Choroid plexus epithelial cell (primary cell): ENCODE data around the gene MS4A18.
"Not testable (repeated sequence)": the region's sequence is repeated elsewhere in the genome, so short reads cannot be mapped to it uniquely, and the experiment has no call there.

Source experiments
- DNase-seq: peaks from one replicate; pipeline ENCODE4 v3.0.0-alpha.2; 2010; ENCODE audit warnings: low read depth
- H3K4me3 ChIP-seq: 2 replicates; pipeline ENCODE4 v1.5.1; 2011; ENCODE audit warnings: low read depth, mild to moderate bottlenecking, control low read depth, low read length, moderate library complexity
- TF ChIP-seq, protein P1 (sequence below): conservative IDR thresholded peaks from 2 replicates; pipeline ENCODE4 v1.5.1; 2011; ENCODE audit warnings: low read depth, mild to moderate bottlenecking, control low read depth, inconsistent platforms, low read length, moderate library complexity

MS4A18 gene

DNA sequence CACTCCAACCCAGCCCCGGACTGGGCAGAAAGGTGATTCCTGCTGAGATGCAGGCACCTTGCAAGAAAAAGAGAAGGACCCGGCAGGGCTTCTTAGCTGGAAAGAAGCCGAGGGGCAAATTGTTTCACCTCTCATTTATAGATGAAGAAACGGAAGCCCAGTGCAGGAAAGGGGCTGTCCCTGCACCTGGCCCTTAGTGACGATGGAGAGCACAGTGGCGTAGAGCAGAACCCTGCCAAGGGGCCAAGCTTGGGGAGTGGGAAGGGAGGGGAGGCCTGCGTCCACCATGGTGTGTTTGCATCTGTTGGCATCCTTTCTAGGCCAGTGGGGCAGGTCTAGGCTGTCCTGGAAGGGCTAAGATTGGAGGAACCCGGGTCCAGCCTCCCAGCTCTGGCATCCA, 24.3 kb downstream of the MS4A18 start:
- TF ChIP-seq, protein P1, sequence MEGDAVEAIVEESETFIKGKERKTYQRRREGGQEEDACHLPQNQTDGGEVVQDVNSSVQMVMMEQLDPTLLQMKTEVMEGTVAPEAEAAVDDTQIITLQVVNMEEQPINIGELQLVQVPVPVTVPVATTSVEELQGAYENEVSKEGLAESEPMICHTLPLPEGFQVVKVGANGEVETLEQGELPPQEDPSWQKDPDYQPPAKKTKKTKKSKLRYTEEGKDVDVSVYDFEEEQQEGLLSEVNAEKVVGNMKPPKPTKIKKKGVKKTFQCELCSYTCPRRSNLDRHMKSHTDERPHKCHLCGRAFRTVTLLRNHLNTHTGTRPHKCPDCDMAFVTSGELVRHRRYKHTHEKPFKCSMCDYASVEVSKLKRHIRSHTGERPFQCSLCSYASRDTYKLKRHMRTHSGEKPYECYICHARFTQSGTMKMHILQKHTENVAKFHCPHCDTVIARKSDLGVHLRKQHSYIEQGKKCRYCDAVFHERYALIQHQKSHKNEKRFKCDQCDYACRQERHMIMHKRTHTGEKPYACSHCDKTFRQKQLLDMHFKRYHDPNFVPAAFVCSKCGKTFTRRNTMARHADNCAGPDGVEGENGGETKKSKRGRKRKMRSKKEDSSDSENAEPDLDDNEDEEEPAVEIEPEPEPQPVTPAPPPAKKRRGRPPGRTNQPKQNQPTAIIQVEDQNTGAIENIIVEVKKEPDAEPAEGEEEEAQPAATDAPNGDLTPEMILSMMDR: no peak
- no peak for DNase-seq
- H3K4me3 ChIP-seq: no peak overlapping the region

DNA sequence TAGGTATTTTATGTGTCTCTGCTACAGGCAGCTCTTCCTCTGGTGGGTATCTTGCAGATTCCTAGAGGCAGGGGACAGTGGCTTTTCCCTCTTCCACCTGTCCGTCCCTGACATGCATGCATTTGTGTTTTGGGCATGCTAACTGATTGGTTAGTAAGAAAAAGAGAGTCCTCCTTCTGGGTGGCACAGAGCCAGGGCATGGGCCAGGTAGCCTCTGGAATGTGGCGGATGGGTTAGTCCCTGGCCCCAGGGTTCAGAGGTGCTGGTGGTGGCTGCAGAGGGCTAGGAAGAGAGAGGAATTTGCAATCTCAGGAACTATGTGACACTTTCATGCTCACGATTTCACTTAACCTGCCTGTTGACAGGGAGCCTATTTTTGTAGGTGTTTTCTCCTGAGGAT, 26.4 kb downstream of the MS4A18 start:
- no peak overlapping the region for H3K4me3 ChIP-seq
- TF ChIP-seq, protein P1: no peak
- DNase-seq: no peak

DNA sequence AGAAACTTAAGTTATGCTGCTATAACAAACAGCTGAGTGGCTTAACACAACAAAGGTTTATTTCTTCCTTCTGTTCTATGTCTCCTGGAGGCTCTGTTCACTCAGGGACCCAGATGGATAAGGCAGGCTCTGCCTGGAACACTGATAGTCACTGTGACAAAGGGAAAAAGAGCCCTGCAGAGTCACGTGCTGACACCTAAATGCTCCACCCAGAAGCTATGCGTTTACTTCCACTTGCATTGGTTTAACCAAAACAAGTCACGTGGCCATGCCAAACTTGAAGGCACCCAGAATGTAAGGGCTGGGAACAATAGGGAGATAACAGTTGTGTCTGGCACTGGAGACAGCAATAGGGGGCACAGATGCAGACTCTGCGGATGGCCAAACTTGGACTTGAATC, 28.8 kb downstream of the MS4A18 start:
- no peak overlapping the region for H3K4me3 ChIP-seq
- no peak for DNase-seq
- TF ChIP-seq, protein P1: no peak

DNA sequence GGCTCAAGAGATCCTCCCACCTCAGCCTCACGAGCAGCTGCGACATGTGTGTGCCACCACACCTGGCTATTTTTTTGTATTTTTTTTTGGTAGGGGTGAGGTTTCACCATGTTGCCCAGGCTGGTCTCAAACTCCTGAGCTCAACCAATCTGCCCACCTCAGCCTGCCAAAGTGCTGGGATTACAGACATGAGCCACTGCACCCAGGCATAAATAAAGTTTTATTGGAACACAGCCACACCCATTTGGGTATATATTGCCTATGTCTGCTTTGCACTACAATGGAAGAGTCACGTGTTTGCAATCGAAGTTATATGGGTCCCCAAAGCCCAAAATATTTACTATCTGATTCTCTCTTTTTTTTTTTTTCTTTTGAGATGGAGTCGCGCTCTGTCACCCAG, 30.4 kb downstream of the MS4A18 start:
- H3K4me3 ChIP-seq: no peak overlapping the region
- DNase-seq: no peak
- TF ChIP-seq, protein P1: no peak

DNA sequence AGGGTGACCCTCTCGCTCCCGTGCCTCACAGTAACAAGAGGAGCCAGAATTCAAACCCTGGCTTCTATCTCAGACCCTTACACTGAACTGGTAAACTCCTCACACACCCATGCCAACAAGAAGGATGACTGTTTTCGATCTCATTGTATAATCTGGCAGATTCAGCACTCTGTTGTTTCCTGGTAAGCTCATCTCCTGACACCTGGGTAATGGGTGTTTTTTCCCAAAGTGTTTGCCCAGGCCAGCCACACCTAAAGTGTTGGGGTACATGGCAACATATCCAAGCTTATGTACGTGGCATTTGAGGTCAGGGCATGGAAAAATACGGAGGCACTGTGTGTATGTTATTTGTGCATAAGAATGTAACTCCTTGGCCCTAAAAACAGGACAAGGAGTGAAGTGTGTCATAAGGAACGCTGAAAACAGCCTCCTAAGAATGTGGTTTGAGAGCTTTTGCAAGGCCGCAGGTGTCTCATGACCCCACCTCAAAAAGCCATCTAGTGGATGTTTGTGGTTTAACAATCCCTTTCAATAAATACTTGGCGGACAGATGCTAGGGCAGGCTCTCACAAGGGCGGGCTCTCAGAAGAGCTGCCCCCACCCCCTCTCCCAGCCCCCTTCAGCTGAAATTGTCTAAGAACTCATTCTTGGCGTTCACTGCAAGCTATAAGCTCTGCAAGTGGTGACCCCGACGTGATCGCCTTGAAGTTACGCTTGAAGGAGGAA, 31.9 kb downstream of the MS4A18 start, which contains the start of gene MS4A15:
Gene MS4A15 (plus strand): TSS at position 561 of the 726 bp plus-strand sequence. CDS start 6,867 bp downstream, outside the sequence.
- TF ChIP-seq, protein P1: peak; percentile 54
- peak; percentile 62 for DNase-seq
- no peak within 1 kb of the TSS for H3K4me3 ChIP-seq

DNA sequence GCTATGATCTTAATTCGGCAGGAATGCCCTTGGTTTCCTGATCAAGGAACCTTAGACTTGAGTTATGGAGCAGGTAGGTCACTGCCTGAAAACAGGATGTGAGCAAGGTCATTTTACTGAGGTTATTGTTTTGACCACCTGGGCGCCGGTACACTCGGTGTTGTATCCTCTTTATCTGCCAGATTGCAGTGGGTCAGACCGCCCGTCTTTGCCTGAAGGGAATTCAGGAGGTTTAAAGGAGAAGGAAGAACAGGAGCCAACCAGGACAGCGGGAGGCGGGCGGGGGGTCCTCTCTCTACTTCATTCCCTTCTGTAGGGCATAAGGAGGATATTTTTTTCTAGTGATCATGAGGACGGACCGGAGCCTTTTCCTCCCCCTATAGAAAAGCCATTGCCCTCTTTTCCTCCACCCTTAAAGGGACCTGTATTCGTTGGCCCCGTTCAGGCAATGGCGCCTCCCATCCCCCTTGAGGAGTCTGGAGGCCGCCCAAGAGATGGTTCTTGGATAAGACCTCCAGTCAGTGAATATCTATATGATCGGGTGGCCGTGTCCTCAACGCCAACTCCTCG, 32.8 kb downstream of the MS4A18 start:
- no peak for DNase-seq
- H3K4me3 ChIP-seq: no peak overlapping the region
- TF ChIP-seq, protein P1: no peak

DNA sequence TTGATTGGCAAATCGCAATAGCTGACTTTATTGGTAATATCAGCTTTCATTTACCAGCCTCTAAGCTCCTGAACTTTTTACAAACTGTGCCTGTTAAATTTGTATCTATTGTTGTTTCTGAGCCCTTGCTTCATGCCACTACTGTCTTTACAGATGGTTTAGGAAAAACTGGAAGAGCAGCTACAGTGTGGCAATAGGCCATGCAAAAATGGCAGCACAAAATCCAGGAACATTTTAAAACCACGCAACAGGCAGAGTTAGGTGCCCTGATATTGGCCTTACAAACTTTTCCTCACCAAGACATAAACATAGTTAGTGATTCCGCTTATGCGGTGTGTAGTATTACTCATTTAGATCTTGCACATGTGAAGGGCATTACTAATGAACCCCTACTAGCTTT, 34.2 kb downstream of the MS4A18 start:
- not testable (repeated sequence) for DNase-seq, H3K4me3 ChIP-seq

DNA sequence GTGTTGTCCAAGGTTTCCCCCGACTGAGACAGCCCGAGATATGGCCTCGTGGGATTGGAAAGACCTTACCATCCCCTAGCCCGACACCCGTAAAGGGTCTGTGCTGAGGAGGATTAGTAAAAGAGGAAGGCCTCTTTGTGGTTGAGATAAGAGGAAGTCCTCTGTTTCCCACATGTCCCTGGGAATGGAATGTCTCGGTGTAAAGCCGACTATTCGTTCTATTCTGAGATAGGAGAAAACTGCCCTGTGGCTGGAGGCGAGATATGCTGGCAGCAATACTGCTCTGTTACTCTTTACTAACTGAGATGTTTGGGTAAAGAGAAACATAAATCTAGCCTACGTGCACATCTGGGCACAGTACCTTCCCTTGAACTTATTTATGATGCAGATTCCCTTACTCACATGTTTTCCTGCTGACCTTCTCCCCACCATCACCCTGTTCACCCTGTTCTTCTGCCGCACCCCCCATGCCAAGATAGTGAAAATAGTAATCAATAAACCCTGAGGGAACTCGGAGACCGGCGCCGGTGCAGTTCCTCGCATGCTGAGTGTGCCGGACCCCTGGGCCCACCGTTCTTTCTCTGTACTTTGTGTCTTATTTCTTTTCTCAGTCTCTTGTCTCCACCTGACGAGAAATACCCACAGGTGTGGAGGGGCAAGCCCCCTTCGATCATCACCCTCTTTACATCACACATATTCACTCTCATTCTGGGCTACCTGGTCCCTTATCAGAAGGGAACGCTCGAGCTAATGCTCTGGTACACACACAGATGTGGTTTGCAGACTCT, 35.1 kb downstream of the MS4A18 start:
- H3K4me3 ChIP-seq, DNase-seq: not testable (repeated sequence)
